ENCODE data around the gene MS4A6E.

MS4A6E gene

GRCh38 chr11:60315871-60316270 is 11.2 kb upstream of the MS4A6E start:
- Mint-ChIP-seq H3K27me3 (peaks cover 5% of the 10 kb centered on the region), H3K36me3 (peaks cover 1% of the 10 kb centered on the region), H3K9me3 (ENCODE audit: low read depth) (peaks cover 10% of the 10 kb centered on the region), H3K4me1 (ENCODE audit: low read depth) (no peaks in the 10 kb centered on the region), H3K27ac (no peak overlapping the region), H3K4me3 (no peak overlapping the region)

- no peak overlapping the region for H3K4me3 Mint-ChIP-seq
- no peak overlapping the region for H3K27ac Mint-ChIP-seq
- peaks cover 14% of the 10 kb centered on the region for H3K9me3 Mint-ChIP-seq (ENCODE audit: low read depth)
- peaks cover 3% of the 10 kb centered on the region for H3K36me3 Mint-ChIP-seq
- no peaks in the 10 kb centered on the region for H3K4me1 Mint-ChIP-seq (ENCODE audit: low read depth)
- H3K27me3 Mint-ChIP-seq = peaks cover 6% of the 10 kb centered on the region
Observed at GRCh38 chr11:60316317-60316716, 10.7 kb upstream of the MS4A6E start.

- Mint-ChIP-seq H3K4me3 (no peak overlapping the region), H3K4me1 (ENCODE audit: low read depth) (no peaks in the 10 kb centered on the region), H3K36me3 (peaks cover 3% of the 10 kb centered on the region), H3K27ac (no peak overlapping the region), H3K27me3 (peaks cover 14% of the 10 kb centered on the region), H3K9me3 (ENCODE audit: low read depth) (peaks cover 18% of the 10 kb centered on the region)
Observed at GRCh38 chr11:60318726-60319125, 8.3 kb upstream of the MS4A6E start.

GRCh38 chr11:60321051-60321450 is 6.0 kb upstream of the MS4A6E start:
- Mint-ChIP-seq H3K4me3 (no peak overlapping the region), H3K36me3 (peaks cover 3% of the 10 kb centered on the region), H3K4me1 (ENCODE audit: low read depth) (no peaks in the 10 kb centered on the region), H3K9me3 (ENCODE audit: low read depth) (peaks cover 19% of the 10 kb centered on the region), H3K27me3 (peaks cover 12% of the 10 kb centered on the region), H3K27ac (no peak overlapping the region)

GRCh38 chr11:60328460-60328859 is 1.4 kb downstream of the MS4A6E start:
- H3K27me3 Mint-ChIP-seq = peaks cover 9% of the 10 kb centered on the region
- H3K4me1 Mint-ChIP-seq (ENCODE audit: low read depth) = no peaks in the 10 kb centered on the region
- no peak overlapping the region for H3K27ac Mint-ChIP-seq
- H3K4me3 Mint-ChIP-seq = no peak overlapping the region
- peaks cover 2% of the 10 kb centered on the region for H3K36me3 Mint-ChIP-seq
- peaks cover 9% of the 10 kb centered on the region for H3K9me3 Mint-ChIP-seq (ENCODE audit: low read depth)

GRCh38 chr11:60332846-60333245 is 5.8 kb downstream of the MS4A6E start:
- Mint-ChIP-seq H3K36me3 (peaks cover 2% of the 10 kb centered on the region), H3K27ac (no peak overlapping the region), H3K27me3 (peaks cover 13% of the 10 kb centered on the region), H3K4me1 (ENCODE audit: low read depth) (no peaks in the 10 kb centered on the region), H3K9me3 (ENCODE audit: low read depth) (no peaks in the 10 kb centered on the region), H3K4me3 (no peak overlapping the region)

DNA sequence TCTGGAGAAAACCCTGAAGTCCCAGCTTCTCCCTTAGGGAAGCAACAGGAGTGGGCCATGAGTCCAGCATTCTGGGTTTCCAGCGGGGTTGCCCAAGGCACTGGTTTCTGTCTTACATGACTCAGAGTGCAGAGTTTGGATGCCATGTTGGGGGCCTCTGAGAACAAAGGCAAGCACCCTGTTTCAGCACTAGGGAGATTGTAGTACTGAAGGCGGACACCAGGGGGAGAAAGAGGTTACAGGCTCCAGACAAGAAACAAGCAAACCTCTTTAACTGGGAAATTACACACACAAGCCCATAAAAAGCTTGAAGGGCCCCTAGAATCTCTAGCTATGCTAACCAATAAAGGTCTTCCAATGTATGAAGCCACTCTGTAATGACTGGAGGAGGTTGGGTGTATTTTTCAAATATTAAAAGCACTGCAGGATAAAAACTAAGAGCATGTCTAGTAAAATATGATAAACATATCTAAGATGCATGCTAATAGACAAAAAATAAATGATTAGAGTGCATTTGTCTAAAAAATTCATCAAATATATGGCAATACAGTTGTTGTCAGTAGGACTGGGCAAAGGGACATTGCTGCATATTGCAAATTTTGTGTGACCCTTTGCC is 7.1 kb downstream of the MS4A6E start:
- peaks cover 13% of the 10 kb centered on the region for H3K27me3 Mint-ChIP-seq
- H3K4me3 Mint-ChIP-seq = no peak overlapping the region
- no peak overlapping the region for H3K27ac Mint-ChIP-seq
- peaks cover 2% of the 10 kb centered on the region for H3K36me3 Mint-ChIP-seq
- no peaks in the 10 kb centered on the region for H3K4me1 Mint-ChIP-seq (ENCODE audit: low read depth)
- H3K9me3 Mint-ChIP-seq (ENCODE audit: low read depth) = no peaks in the 10 kb centered on the region

DNA sequence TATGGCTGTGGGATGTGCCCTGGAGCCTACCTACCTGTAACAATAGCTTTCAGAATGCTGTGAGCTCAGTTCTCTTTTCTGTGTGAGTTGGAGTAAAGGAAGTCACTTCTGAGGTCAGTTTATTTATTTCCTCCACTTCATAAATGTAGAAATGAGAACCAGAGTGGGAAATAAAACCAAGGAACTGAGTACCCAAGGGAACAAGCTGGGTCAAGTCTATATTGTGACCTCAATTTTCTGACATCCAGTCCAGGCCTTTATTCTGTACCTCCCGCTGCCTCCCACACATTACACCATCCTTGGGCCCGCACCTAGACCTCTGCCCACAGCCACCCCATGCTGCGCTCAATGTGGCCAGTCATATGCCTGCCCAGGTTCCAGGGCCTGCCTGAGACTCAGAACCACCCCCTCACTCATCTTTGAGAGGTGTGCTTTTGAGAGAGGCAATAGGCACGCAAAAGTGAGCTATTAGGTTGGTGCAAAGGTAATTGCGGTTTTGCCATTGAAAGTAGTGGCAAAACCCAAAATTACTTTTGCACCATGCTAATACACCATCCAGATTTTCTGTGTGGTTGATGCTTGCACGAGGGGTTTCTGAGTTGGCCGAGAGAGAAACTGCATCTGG is 9.8 kb downstream of the MS4A6E start:
- Mint-ChIP-seq H3K4me3 (no peak overlapping the region), H3K27me3 (peaks cover 13% of the 10 kb centered on the region), H3K4me1 (ENCODE audit: low read depth) (no peaks in the 10 kb centered on the region), H3K36me3 (no peaks in the 10 kb centered on the region), H3K9me3 (ENCODE audit: low read depth) (no peaks in the 10 kb centered on the region), H3K27ac (no peak overlapping the region)

GRCh38 chr11:60338053-60338452 is 11.0 kb downstream of the MS4A6E start:
- no peaks in the 10 kb centered on the region for H3K4me1 Mint-ChIP-seq (ENCODE audit: low read depth)
- H3K4me3 Mint-ChIP-seq = no peak overlapping the region
- H3K9me3 Mint-ChIP-seq (ENCODE audit: low read depth) = no peaks in the 10 kb centered on the region
- peaks cover 8% of the 10 kb centered on the region for H3K27me3 Mint-ChIP-seq
- no peak overlapping the region for H3K27ac Mint-ChIP-seq
- H3K36me3 Mint-ChIP-seq = no peaks in the 10 kb centered on the region

DNA sequence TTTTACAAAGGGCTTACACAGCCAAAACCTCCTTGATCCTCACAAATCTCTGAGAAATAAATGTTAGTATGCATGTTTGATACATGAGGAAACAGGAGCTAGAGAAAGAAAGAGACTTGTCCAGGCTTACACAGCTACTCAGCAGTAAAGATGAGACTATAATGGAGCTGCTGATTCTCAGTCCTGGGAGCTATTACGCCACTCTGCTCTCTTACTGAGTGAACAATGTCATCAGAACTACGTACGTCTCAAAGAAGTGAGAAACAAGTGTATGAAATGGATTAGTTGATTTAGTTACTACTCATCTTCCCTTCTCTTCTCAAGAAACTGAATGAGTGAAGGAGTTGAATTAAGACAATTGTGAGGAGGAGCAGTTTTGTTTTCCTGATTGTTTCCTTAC is 12.3 kb downstream of the MS4A6E start:
- no peak overlapping the region for H3K4me3 Mint-ChIP-seq

GRCh38 chr11:60343094-60343704 is 16.1 kb downstream of the MS4A6E start:
- no peaks in the 10 kb centered on the region for H3K9me3 Mint-ChIP-seq (ENCODE audit: low read depth)
- H3K27ac Mint-ChIP-seq = no peak overlapping the region
- H3K4me3 Mint-ChIP-seq = no peak overlapping the region
- H3K4me1 Mint-ChIP-seq (ENCODE audit: low read depth) = no peaks in the 10 kb centered on the region
- no peaks in the 10 kb centered on the region for H3K36me3 Mint-ChIP-seq
- H3K27me3 Mint-ChIP-seq = peaks cover 6% of the 10 kb centered on the region

More for the DNA sequence above, 12.3 kb downstream of the MS4A6E start:
- Mint-ChIP-seq H3K27ac (no peak overlapping the region), H3K4me1 (ENCODE audit: low read depth) (no peaks in the 10 kb centered on the region), H3K36me3 (no peaks in the 10 kb centered on the region), H3K27me3 (peaks cover 7% of the 10 kb centered on the region), H3K9me3 (ENCODE audit: low read depth) (no peaks in the 10 kb centered on the region)

- peaks cover 8% of the 10 kb centered on the region for H3K27me3 Mint-ChIP-seq
- no peaks in the 10 kb centered on the region for H3K36me3 Mint-ChIP-seq
- no peak overlapping the region for H3K4me3 Mint-ChIP-seq
- no peaks in the 10 kb centered on the region for H3K9me3 Mint-ChIP-seq (ENCODE audit: low read depth)
- H3K27ac Mint-ChIP-seq = no peak overlapping the region
- H3K4me1 Mint-ChIP-seq (ENCODE audit: low read depth) = no peaks in the 10 kb centered on the region
Observed at GRCh38 chr11:60344146-60344545, 17.1 kb downstream of the MS4A6E start.

GRCh38 chr11:60345489-60345888 is 18.4 kb downstream of the MS4A6E start:
- no peaks in the 10 kb centered on the region for H3K36me3 Mint-ChIP-seq
- no peaks in the 10 kb centered on the region for H3K9me3 Mint-ChIP-seq (ENCODE audit: low read depth)

GRCh38 chr11:60347084-60347797 is 20.2 kb downstream of the MS4A6E start:
- Mint-ChIP-seq H3K4me3 (no peak overlapping the region), H3K9me3 (ENCODE audit: low read depth) (no peaks in the 10 kb centered on the region)

More at GRCh38 chr11:60345489-60345888, 18.4 kb downstream of the MS4A6E start:
- no peaks in the 10 kb centered on the region for H3K4me1 Mint-ChIP-seq (ENCODE audit: low read depth)
- H3K27me3 Mint-ChIP-seq = peaks cover 8% of the 10 kb centered on the region
- no peak overlapping the region for H3K4me3 Mint-ChIP-seq
- H3K27ac Mint-ChIP-seq = no peak overlapping the region

GRCh38 chr11:60348116-60348515 is 21.1 kb downstream of the MS4A6E start:
- no peak overlapping the region for H3K27ac Mint-ChIP-seq
- no peaks in the 10 kb centered on the region for H3K36me3 Mint-ChIP-seq
- H3K9me3 Mint-ChIP-seq (ENCODE audit: low read depth) = no peaks in the 10 kb centered on the region
- H3K27me3 Mint-ChIP-seq = peaks cover 6% of the 10 kb centered on the region
- no peaks in the 10 kb centered on the region for H3K4me1 Mint-ChIP-seq (ENCODE audit: low read depth)
- H3K4me3 Mint-ChIP-seq = no peak overlapping the region

More at GRCh38 chr11:60347084-60347797, 20.2 kb downstream of the MS4A6E start:
- Mint-ChIP-seq H3K4me1 (ENCODE audit: low read depth) (no peaks in the 10 kb centered on the region), H3K27me3 (peaks cover 6% of the 10 kb centered on the region), H3K36me3 (no peaks in the 10 kb centered on the region), H3K27ac (no peak overlapping the region)
